Measurements from ENCODE around the gene NBAS.

- TF ChIP-seq POLR2A (IDR thresholded peaks at IDR 0.05; ENCODE audit: low read length) (no peak), GATA1 (IDR thresholded peaks at IDR 0.05; ENCODE audit: low read depth, low read length) (no peak)
Measured at GRCh38 chr2:15412779-15413178, 148.4 kb downstream of the NBAS start.
